ENCODE measurements around the gene AFP.

The AFP gene

GRCh38 chr4:73499996-73500765 is 64.2 kb downstream of the AFP start:
- Mint-ChIP-seq H3K4me3 (no peak overlapping the region), H3K27ac (no peak overlapping the region), H3K27me3 (no peaks in the 10 kb centered on the region), H3K9me3 (no peaks in the 10 kb centered on the region), H3K4me1 (no peaks in the 10 kb centered on the region), H3K36me3 (ENCODE audit: low read depth) (no peaks in the 10 kb centered on the region)
- ATAC-seq = no peak
- DNase-seq = no peak

DNA sequence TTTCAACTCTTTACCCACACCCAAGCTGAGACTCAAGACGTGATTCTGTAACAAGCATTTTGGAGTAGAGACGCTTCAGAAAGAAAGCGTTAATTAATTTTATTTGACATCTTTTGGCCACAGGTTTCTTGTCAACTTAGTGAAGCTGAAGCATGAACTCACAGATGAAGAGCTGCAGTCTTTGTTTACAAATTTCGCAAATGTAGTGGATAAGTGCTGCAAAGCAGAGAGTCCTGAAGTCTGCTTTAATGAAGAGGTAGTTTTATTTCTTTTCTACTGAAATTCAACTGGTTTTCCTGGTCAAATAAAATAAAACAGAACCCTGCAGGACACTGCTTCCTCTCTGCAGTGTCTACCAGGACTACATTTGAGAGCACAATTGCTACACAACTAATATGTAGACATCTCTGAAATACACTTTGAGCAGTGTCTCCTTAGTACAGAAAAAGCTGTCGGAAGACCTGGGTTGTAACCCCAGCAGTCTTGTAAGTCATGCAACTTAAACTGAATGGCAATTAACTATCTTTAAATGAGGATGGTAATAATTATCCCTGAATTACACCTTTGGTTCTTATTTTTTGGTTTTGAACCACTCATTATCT is 65.7 kb downstream of the AFP start:
- no peak overlapping the region for H3K27ac Mint-ChIP-seq
- no peaks in the 10 kb centered on the region for H3K9me3 Mint-ChIP-seq
- DNase-seq (no peak), ATAC-seq (no peak)
- H3K4me1 Mint-ChIP-seq = no peaks in the 10 kb centered on the region
- H3K36me3 Mint-ChIP-seq (ENCODE audit: low read depth) = no peaks in the 10 kb centered on the region
- no peak overlapping the region for H3K4me3 Mint-ChIP-seq
- H3K27me3 Mint-ChIP-seq = peaks cover 1% of the 10 kb centered on the region

- DNase-seq (no peak), ATAC-seq (no peak)
- Mint-ChIP-seq H3K27ac (no peak overlapping the region), H3K4me1 (no peaks in the 10 kb centered on the region), H3K36me3 (ENCODE audit: low read depth) (no peaks in the 10 kb centered on the region), H3K4me3 (no peak overlapping the region), H3K9me3 (no peaks in the 10 kb centered on the region), H3K27me3 (peaks cover 1% of the 10 kb centered on the region)
Observed at GRCh38 chr4:73505567-73505966, 69.5 kb downstream of the AFP start.
